Keratinocyte (primary cell): Measurements from ENCODE around the gene ATP8A2. TPM values are rescaled to one million over a fixed set of nuclear protein-coding genes. Genes with fewer than 3 reads are reported as not detected.

Experiments
- DNase-seq: peaks from one replicate; pipeline ENCODE4 v3.0.0-alpha.2; 2011; ENCODE audit warnings: low read depth, missing footprints, low spot score
- FAIRE-seq: peaks from 2 replicates; lab custom pipeline; 2011; peaks lifted over from hg19 to GRCh38; lab: Jason Lieb, UNC
- H2AFZ ChIP-seq: 2 replicates; pipeline ENCODE4 v1.6.0; 2012; ENCODE audit warnings: low read length, control low read depth, inconsistent platforms; ENCODE audit not compliant: control insufficient read depth
- H3K27ac ChIP-seq: 2 replicates; pipeline ENCODE4 v1.5.1; 2011; ENCODE audit warnings: low read length; ENCODE audit not compliant: control insufficient read depth, insufficient read depth
- H3K27me3 ChIP-seq: 3 replicates; pipeline ENCODE4 v1.6.0; 2011; ENCODE audit warnings: low read length; ENCODE audit not compliant: control insufficient read depth, insufficient read depth; ENCODE audit errors: extremely low read depth
- H3K36me3 ChIP-seq, 2 experiments: 2 replicates in 1 of 2; 3 replicates in 1 of 2; pipeline ENCODE4 v1.5.1; 2011; ENCODE audit warnings: low read length in 2 of 2, mild to moderate bottlenecking in 1 of 2; ENCODE audit not compliant: control insufficient read depth in 2 of 2, insufficient read depth in 2 of 2; ENCODE audit errors: extremely low read depth in 1 of 2
- H3K4me1 ChIP-seq: 3 replicates; pipeline ENCODE4 v1.5.1; 2011; ENCODE audit warnings: low read length; ENCODE audit not compliant: control insufficient read depth, insufficient read depth; ENCODE audit errors: extremely low read depth
- H3K4me2 ChIP-seq: 3 replicates; pipeline ENCODE4 v1.6.0; 2011; ENCODE audit warnings: low read depth, low read length; ENCODE audit not compliant: control insufficient read depth, insufficient read depth; ENCODE audit errors: extremely low read depth
- H3K4me3 ChIP-seq, 3 experiments: fragments of 200-600 bp in 1 of 3; sonication (generic) in 1 of 3; 2 replicates in 2 of 3; 3 replicates in 1 of 3; pipeline ENCODE4 v1.5.1; 2011 to 2016; ENCODE audit warnings: low read length in 3 of 3, mild to moderate bottlenecking in 3 of 3, control low read depth in 2 of 3, inconsistent platforms in 1 of 3, low read depth in 1 of 3, mixed read lengths in 1 of 3, mixed run types in 1 of 3, moderate library complexity in 1 of 3; ENCODE audit not compliant: control insufficient read depth in 2 of 3, insufficient read depth in 2 of 3; ENCODE audit errors: extremely low read depth in 1 of 3
- H3K79me2 ChIP-seq: 2 replicates; pipeline ENCODE4 v1.6.0; 2012; ENCODE audit warnings: low read length; ENCODE audit not compliant: control insufficient read depth, insufficient read depth
- H3K9ac ChIP-seq: 3 replicates; pipeline ENCODE4 v1.6.0; 2011; ENCODE audit warnings: low read length; ENCODE audit not compliant: control insufficient read depth, insufficient read depth; ENCODE audit errors: extremely low read depth
- H3K9me1 ChIP-seq: 3 replicates; pipeline ENCODE4 v1.6.0; 2011; ENCODE audit warnings: low read length; ENCODE audit not compliant: control insufficient read depth, insufficient read depth; ENCODE audit errors: extremely low read depth
- H3K9me3 ChIP-seq: 2 replicates; pipeline ENCODE4 v1.5.1; 2012; ENCODE audit warnings: low read depth, low read length; ENCODE audit not compliant: control insufficient read depth
- H4K20me1 ChIP-seq: 3 replicates; pipeline ENCODE4 v1.6.0; 2011; ENCODE audit warnings: low read length; ENCODE audit not compliant: control insufficient read depth, insufficient read depth; ENCODE audit errors: extremely low read depth
- EZH2 ChIP-seq: IDR thresholded peaks from one replicate; pipeline ENCODE4 v1.6.1; 2012; ENCODE audit warnings: inconsistent platforms, mild to moderate bottlenecking, low read length, moderate library complexity
- dilution Hi-C: fragments of 300-500 bp; cut with MboI; formaldehyde crosslinking; loops from one replicate; pipeline ENCODE4 v1.7.0; 2020; ENCODE audit warnings: low sequenced_read_pairs; ENCODE audit not compliant: extremely low pct_ligation_motif_present
- polyA plus RNA-seq, 5 experiments: library from polyadenylated mRNA; depleted of rRNA in 3 of 5; stranded (reverse) in 3 of 5; stranded (forward) in 1 of 5; unstranded in 1 of 5; fragments of >200 nt; gene quantifications; 1 replicate in 1 of 5; 2 replicates in 3 of 5; 3 replicates in 1 of 5; pipeline versions ENCODE4 v1.2.1 to v1.2.3, GENCODE V29; 2011 to 2012; ENCODE audit warnings: missing spikeins in 2 of 5, low read depth in 1 of 5, low replicate concordance in 1 of 5
- TF ChIP-seq, protein P1 (sequence below), 3 experiments: IDR thresholded peaks in 1 of 3; conservative IDR thresholded peaks in 1 of 3; optimal IDR thresholded peaks in 1 of 3; 2 replicates in 2 of 3; 3 replicates in 1 of 3; pipeline versions ENCODE3 to v1.5.1; 2011; ENCODE audit warnings: low read length in 3 of 3, mild to moderate bottlenecking in 3 of 3, moderate library complexity in 2 of 3, control low read depth in 1 of 3, inconsistent platforms in 1 of 3; ENCODE audit not compliant: insufficient read depth in 2 of 3; ENCODE audit errors: extremely low read depth in 1 of 3

ATP8A2 gene
- polyA plus RNA-seq, 1 donor (not counting 4 experiments of a cell fraction or from before 2014, with no cell fraction given), result 0.16 TPM

DNA sequence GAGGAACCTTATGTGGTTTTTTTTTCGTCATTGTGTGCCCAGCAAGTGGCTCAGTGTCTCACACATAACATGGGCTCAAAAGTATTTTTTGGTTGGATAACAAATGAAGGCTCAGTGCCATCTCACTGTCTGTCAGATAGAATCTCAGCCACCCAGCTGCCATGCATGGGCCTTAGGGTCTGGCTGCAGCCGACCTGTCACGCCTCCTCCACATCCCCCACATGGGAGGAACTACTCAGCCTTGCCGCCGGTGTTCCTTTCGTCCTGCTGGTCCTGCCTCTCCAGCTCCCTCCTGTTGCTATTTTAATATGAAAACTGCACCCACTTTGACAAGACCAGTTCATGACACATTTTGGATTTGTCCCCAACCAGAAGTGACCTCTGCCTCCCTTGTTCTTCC, 558.9 kb downstream of the ATP8A2 start:
- no peak for DNase-seq
- Histone ChIP-seq H3K9me3 (no peaks in the 10 kb centered on the region), H3K9me1 (no peaks in the 10 kb centered on the region), H3K9ac (no peak overlapping the region), H4K20me1 (no peaks in the 10 kb centered on the region), H3K27me3 (no peaks in the 10 kb centered on the region), H3K79me2 (no peaks in the 10 kb centered on the region), H3K4me2 (no peak overlapping the region), H2AFZ (no peak overlapping the region), H3K4me3 (no peak overlapping the region), H3K27ac (no peak overlapping the region), H3K4me1 (peaks cover 9% of the 10 kb centered on the region), H3K36me3 (no peaks in the 10 kb centered on the region)
- no peak for FAIRE-seq
- TF ChIP-seq, protein P1, sequence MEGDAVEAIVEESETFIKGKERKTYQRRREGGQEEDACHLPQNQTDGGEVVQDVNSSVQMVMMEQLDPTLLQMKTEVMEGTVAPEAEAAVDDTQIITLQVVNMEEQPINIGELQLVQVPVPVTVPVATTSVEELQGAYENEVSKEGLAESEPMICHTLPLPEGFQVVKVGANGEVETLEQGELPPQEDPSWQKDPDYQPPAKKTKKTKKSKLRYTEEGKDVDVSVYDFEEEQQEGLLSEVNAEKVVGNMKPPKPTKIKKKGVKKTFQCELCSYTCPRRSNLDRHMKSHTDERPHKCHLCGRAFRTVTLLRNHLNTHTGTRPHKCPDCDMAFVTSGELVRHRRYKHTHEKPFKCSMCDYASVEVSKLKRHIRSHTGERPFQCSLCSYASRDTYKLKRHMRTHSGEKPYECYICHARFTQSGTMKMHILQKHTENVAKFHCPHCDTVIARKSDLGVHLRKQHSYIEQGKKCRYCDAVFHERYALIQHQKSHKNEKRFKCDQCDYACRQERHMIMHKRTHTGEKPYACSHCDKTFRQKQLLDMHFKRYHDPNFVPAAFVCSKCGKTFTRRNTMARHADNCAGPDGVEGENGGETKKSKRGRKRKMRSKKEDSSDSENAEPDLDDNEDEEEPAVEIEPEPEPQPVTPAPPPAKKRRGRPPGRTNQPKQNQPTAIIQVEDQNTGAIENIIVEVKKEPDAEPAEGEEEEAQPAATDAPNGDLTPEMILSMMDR (optimal IDR thresholded peaks at IDR 0.05 in 1 of 3, IDR thresholded peaks at IDR 0.05 in 1 of 3, conservative IDR thresholded peaks at IDR 0.05 in 1 of 3; ENCODE audit: extremely low read depth in 1 of 3, insufficient read depth in 2 of 3, low read length in 3 of 3), result no peak
- TF ChIP-seq EZH2, result no peak
- dilution Hi-C loops, result no loop called here

DNA sequence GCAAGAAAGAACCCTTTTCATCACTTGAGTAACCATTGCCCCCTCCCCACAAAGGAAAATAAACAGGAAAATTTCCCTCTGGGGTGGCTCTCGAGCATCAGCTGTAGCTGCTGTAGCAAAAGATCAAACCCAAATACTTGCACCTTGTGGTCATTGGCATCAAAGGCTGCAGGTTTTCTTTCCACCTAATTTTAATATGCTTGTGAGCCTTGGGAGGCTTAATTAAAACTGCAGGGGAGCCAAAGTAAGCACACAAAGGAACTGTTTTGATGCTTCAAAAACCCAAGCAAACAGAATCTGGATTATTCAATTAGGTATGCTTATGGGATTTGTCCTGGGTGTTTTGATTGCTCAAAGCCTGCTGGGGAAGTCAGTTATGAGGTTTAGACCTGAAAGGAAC, 560.6 kb downstream of the ATP8A2 start:
- dilution Hi-C loops, result no loop called here
- H3K4me3 ChIP-seq, result no peak overlapping the region
- no peaks in the 10 kb centered on the region for H3K27me3 ChIP-seq
- DNase-seq, result no peak
- no peaks in the 10 kb centered on the region for H4K20me1 ChIP-seq
- H3K27ac ChIP-seq, result no peak overlapping the region
- no peak overlapping the region for H2AFZ ChIP-seq
- H3K36me3 ChIP-seq, result no peaks in the 10 kb centered on the region
- H3K79me2 ChIP-seq, result no peaks in the 10 kb centered on the region
- H3K9me1 ChIP-seq, result no peaks in the 10 kb centered on the region
- no peak overlapping the region for H3K4me2 ChIP-seq
- FAIRE-seq, result no peak
- H3K4me1 ChIP-seq, result peaks cover 4% of the 10 kb centered on the region
- no peak overlapping the region for H3K9ac ChIP-seq
- TF ChIP-seq EZH2, result no peak
- TF ChIP-seq, protein P1 (optimal IDR thresholded peaks at IDR 0.05 in 1 of 3, IDR thresholded peaks at IDR 0.05 in 1 of 3, conservative IDR thresholded peaks at IDR 0.05 in 1 of 3; ENCODE audit: extremely low read depth in 1 of 3, insufficient read depth in 2 of 3, low read length in 3 of 3), result no peak
- no peaks in the 10 kb centered on the region for H3K9me3 ChIP-seq
